GM19240 (cell line): Measurements from ENCODE around the gene PMEPA1.
"Not testable (repeated sequence)": the region's sequence is repeated elsewhere in the genome, so short reads cannot be mapped to it uniquely, and the experiment has no call there.

ENCODE experiments used
- DNase-seq: peaks from one replicate; pipeline ENCODE4 v3.0.0; 2011; ENCODE audit warnings: low spot score; ENCODE audit not compliant: insufficient read length

PMEPA1 gene

GRCh38 chr20:57650756-57651483 lies 58.9 kb downstream of the PMEPA1 start:
- DNase-seq = no peak

DNA sequence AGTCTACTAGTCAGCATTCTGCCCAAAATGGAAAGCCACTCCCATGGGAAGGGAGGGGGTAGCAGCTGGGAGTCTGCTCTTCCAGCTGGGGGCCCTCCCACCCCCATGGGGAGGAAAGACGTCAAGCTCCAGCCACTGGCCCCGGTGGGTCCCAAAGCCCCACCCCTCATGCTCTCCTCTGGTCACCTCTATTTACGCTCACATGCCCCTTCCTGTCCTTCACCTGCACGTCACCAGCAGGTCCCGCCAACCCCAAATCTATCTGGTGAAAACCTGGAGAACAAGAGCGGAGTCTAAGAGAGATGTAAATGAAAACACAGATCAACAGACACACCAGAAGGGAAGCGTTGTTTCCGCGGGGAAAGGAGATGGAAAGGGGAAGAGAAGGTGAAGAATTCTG lies 59.5 kb downstream of the PMEPA1 start:
- DNase-seq = no peak

DNA sequence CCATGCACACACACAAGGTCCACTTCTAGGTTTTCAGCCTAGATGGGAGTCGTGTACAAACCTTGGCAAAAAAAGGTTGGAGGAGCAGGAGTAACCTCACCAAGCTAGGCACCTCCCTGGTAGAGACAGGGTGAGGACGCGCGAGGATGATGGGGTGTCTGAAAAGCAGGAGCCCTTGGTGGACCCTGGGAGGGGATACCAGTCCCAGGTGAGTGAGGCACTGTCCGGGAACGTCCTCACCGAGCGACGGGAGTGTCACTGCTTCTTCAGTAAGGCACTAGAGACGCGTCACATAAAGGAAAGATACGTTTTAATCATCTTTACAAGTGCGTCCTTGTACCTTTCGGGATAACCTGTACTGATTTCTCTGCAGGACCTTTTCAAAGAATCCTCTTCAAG lies 60.2 kb downstream of the PMEPA1 start:
- DNase-seq = no peak

DNA sequence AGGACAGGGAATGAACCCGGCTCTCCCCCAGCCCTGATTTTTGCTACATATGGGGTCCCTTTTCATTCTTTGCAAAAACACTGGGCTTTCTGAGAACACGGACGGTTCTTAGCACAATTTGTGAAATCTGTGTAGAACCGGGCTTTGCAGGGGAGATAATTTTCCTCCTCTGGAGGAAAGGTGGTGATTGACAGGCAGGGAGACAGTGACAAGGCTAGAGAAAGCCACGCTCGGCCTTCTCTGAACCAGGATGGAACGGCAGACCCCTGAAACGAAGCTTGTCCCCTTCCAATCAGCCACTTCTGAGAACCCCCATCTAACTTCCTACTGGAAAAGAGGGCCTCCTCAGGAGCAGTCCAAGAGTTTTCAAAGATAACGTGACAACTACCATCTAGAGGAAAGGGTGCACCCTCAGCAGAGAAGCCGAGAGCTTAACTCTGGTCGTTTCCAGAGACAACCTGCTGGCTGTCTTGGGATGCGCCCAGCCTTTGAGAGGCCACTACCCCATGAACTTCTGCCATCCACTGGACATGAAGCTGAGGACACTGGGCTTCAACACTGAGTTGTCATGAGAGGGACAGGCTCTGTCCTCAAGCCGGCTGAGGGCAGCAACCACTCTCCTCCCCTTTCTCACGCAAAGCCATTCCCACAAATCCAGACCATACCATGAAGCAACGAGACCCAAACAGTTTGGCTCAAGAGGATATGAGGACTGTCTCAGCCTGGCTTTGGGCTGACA lies 60.8 kb downstream of the PMEPA1 start:
- DNase-seq = no peak

DNA sequence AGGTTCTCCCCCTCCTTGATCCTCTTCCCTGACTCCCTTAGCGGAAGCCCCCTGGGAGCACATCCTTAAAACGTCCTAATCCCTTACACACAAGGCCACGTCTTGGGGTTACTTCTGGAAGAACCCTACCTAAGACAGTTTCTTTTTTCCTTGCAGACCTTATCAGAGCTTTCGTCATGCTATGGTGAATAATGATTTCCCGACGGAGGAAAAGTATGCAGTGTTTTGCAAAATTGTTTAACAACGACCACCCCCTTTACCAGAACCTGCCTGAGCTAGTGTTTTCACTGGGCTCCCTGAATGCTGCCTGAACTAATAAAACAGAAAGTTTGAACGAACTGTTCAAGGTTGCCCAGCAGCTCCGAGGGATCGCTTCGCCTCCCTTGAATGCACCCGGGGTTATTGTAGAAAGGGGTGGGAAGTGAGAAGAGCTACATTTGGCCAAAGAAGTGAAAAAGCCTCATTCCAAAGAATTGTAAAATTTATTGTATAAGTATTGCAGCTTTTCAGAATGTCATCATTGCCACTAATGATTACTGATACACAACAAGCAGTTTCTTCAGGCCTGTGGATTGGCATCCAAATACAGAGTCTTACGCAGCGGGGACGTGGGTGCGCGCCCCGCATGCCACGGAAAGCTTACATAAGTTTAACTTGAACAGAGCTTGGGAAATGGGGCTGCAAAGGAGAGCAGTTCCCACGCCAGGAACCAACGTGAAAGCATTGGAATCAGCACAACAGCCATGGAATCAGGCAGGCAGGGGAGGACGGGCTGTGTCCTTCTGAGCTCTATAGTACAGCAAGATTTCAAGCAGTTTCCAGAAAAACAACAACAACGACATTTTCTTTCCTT lies 61.7 kb downstream of the PMEPA1 start:
- DNase-seq = no peak

GRCh38 chr20:57647006-57647932 lies 62.5 kb downstream of the PMEPA1 start:
- DNase-seq = no peak

DNA sequence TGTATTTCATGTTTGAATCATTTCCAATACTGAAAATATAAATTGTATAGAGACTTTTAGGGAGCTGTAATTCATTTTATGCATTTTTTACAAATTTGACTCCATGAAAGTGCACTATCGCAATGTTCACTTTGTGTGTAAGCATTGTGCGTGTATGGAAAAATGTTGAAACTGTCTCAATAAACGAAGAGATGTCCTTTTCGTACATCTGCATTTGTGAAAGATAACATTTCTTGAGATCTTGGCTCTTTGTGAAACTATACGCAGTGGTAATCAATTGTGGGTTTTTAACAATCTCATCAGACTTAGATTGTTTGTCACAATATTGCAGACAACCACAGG lies 70.9 kb downstream of the PMEPA1 start:
- DNase-seq = no peak

GRCh38 chr20:57638173-57638894 lies 71.5 kb downstream of the PMEPA1 start:
- no peak for DNase-seq

- no peak for DNase-seq
Observed at GRCh38 chr20:57633945-57634491, 75.8 kb downstream of the PMEPA1 start.

DNA sequence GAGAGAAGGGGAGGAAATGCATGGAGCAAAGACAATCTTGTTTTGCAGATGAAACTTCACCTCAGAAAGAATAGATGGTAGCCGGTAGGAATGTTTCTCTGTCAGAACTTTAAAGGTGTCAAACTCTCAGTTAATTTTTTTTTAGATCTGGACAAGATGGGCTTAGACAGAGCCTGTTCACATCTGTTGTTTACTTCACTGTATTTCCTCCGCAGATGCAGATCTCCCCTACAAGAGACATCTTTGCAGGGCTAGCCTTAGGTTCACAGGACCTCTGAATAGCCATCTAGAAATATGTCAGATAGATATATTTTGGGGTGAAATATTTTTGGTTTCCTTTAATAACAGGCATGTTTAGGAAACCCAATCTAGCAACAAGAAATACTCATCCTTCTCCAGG lies 77.5 kb downstream of the PMEPA1 start:
- no peak for DNase-seq

- DNase-seq = no peak
Observed at GRCh38 chr20:57630061-57630460, 79.8 kb downstream of the PMEPA1 start.

- not testable (repeated sequence) for DNase-seq
Observed at GRCh38 chr20:57629491-57629901, 80.3 kb downstream of the PMEPA1 start.

DNA sequence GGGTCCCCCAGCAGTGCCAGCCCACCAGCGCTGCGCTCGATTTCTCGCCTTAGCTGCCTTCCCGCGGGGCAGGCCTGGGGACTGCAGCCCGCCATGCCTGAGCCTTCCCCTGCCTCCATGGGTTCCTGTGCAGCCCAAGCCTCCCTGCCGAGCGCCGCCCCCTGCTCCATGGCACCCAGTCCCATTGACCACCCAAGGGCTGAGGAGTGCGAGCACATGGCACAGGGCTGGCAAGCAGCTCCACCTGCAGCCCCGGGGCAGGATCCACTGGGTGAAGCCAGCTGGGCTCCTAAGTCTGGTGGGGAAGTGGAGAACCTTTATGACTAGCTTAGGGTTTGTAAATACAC lies 80.9 kb downstream of the PMEPA1 start:
- DNase-seq = not testable (repeated sequence)

DNA sequence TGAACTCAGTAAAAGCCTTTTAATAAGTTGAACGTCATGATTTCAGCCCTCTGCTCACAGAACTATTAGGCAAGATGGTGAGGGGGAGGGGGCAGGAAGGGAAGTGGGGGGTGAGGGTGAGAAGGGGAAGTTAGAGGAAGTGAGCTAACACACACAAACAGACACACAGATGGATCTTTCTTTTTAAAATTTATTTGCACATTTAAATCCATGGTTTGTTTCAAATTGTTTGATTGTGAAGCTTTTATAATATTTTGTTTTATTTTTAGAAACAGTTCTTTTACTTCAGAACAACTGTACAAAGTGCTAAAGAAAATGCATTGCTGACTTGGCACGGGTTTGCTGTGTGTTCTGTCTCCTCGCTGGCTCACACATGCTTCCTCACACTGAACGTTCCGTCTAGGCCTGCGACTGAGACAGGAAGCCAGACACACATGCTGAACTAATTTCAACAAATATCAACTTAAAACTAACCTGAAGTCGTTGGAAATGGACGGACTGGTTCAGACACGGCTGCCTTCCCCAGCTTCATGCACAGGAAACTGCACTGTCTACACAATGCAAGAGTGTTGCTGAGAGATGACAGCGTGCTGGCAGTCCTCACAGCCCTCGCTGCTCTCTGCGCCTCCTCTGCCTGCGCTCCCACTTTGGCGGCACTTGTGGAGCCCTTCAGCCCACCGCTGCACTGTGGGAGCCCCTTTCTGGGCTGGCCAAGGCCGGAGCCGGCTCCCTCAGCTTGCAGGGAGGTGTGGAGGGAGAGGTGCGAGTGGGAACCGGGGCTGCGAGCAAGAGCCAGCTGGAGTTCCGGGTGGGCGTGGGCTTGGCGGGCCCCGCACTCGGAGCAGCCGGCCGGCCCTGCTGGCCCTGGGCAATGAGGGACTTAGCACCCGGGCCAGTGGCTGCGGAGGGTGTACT lies 81.5 kb downstream of the PMEPA1 start:
- DNase-seq = no peak

DNA sequence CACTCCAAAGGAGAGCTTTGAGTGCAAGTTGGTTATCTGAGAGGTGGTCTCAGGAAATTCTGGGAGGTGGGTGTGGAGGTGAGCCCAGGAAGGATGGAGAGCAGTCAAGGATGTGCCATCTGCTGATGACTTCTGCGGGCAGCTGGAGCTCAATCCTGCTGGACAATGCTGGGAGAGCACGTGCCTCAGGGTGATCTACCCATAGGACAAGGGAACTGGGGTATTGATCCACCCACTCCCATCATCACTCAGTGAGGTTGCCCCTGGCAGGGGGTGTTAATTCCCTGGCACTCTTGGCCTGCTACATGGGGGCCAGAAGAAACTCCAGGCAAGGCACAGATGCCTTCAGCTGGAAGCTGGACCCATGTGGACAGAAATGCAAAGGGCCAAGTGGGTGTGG lies 82.5 kb downstream of the PMEPA1 start:
- DNase-seq = no peak

- no peak for DNase-seq
Observed at GRCh38 chr20:57625978-57626377, 83.8 kb downstream of the PMEPA1 start.

DNA sequence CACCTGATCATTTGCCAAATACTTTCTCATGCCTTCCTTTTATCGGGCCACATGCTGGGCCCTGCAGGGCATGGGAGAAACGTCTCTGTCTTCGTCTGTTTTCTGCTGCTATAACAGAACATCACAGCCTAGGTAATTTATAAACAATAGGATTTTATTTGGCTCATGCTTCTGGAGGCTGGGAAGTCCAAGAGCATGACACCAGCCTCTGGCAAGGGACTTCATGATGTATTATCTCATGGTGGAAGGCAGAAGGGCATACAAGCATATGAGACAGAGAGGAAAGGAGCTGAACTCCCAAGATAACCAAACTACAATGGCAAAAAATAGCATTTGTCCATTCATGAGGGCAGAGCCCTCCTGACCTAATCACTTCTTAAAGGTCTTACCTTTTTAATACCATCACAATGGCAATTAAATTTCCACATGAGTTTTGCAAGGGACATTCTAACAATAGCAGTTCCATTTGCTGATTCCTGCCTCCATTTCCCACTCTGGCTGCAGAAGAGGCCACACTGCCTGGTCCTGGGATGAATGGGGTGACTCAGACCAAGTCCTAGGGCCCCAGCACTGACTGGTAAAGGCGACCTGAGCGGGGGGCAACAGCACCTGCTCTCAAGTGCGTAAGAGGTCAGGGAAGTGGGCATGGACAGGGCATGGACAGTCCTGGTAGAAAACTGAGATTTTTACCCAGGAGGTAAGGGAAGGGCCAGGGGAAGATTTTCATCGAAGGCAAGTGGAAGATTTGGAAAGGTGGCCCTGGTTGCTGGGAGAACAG lies 84.4 kb downstream of the PMEPA1 start:
- no peak for DNase-seq

GRCh38 chr20:57624124-57624523 lies 85.7 kb downstream of the PMEPA1 start:
- no peak for DNase-seq
